SW480 (cell line): ENCODE results near the gene ZNF697.
"Not testable (repeated sequence)": the region's sequence is repeated elsewhere in the genome, so short reads cannot be mapped to it uniquely, and the experiment has no call there.

ENCODE experiments used
- DNase-seq: peaks from one replicate; pipeline ENCODE4 v3.0.0-alpha.2; 2016; ENCODE audit warnings: low spot score

The ZNF697 gene

GRCh38 chr1:119631433-119632102 lies 16.5 kb downstream of the ZNF697 start:
- DNase-seq: no peak

DNA sequence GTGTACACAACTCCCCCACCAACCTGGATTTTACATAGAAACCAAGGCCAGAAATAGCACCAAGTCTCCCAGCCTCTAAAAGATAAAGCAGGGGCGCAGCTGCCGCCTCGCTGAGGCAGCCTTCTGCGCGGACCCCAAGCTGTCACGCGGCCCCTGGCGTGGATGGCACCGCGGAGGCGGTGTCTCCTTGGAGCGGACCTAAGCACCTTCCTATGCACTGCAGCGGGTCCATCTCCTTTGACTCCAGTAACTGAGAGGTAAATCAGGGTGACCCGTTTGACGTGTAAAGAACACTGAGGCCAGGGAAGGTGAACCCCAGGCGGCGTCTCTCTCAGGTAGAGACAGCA lies 17.0 kb downstream of the ZNF697 start:
- no peak for DNase-seq

GRCh38 chr1:119626841-119627240 lies 21.2 kb downstream of the ZNF697 start:
- no peak for DNase-seq

DNA sequence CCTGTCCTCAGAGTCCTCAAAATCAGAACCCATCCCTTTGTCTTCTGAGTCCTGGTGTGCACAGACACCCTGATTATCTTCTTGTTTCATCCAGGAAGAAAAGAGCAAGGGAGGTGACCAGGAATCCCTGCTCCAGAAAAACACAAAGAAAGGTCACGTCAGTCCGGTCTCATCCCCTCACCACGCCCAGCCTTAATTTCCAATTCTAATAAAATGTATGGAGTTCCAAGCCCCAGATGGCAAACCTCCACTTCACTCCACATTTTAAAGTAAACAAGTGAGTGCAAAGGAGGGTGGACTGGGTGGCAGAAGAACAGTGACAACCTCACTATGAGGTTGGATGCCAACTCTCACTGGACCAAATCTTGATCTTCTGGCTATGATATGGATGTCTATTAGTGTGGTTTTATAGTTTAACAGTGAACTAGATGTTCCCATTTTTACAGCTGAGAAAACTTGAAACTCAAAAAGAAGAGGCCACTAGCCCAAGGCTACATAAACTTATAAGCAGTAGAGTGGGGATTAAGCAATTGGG lies 22.0 kb downstream of the ZNF697 start:
- DNase-seq: no peak

DNA sequence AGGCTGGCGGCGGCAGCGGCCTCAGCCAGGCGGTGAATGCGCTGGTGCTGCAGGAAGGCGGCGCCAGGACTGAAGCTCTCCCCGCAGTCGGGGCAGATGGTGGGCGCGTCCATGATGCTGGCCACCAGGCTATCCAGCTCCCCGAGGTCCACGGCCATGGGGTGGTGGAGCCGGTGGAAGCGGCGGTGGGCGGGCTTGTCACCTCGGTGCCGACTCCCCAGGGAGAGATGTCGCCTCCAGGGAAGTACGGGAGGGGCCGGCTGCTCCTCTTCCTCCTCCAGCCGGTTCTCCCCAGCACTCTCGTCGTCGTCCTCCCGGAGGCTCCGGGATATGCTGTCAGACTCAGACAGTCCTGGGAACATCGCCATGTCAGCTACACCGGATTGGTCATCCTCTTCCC lies 24.4 kb downstream of the ZNF697 start:
- no peak for DNase-seq

DNA sequence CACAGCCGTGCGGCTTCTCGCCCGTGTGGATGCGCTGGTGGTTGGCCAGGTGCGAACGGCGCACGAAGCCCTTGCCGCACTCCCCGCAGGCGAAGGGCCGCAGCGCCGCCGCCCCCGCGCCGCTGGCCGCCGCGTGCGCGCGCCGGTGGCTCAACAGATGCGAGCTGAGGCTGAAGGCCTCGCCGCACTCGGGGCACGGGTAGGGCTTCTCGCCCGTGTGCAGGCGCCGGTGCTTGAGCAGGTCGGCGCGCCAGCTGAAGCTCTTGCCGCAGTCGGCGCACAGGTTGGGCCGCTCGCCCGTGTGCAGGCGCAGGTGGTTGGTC lies 24.9 kb downstream of the ZNF697 start:
- DNase-seq: no peak

DNA sequence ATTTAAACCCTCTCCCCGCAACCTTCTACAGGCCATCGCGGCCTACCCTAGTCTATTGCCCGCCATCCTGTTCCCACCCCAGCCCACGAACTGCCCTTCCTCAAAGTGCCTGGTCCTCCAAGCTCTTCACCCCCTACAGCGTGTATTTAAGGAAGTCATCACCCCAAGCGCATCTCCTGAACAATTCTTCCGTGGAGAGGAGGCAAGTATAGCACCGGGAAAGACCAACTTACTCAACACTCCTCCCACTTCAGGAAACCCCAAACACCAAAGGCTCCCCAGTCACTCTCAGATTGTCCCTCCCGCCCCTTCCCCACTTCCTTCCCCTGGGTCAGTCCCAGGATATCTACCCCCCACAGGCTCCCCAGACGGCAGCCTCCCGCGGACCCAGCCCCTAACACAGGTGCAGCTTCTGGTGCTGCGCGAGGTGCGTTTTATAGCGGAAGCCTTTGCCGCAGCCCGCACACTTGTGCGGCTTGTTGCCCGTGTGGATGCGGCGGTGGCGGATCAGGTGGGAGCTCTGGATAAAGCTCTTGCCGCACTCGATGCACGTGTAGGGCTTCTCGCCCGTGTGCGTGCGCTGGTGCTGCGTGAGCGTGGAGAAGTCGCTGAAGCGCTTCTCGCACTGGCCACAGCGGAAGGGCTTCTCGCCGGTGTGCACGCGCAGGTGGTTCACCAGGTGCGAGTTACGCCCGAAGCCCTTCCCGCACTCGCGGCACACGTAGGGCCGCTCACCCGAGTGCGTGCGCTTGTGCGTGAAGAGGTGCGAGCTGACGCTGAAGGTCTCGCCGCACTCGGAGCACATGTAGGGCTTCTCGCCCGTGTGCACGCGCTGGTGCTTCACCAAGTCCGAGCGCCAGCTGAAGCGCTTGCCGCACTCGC lies 25.5 kb downstream of the ZNF697 start:
- no peak for DNase-seq

GRCh38 chr1:119621705-119622104 lies 26.4 kb downstream of the ZNF697 start:
- no peak for DNase-seq

DNA sequence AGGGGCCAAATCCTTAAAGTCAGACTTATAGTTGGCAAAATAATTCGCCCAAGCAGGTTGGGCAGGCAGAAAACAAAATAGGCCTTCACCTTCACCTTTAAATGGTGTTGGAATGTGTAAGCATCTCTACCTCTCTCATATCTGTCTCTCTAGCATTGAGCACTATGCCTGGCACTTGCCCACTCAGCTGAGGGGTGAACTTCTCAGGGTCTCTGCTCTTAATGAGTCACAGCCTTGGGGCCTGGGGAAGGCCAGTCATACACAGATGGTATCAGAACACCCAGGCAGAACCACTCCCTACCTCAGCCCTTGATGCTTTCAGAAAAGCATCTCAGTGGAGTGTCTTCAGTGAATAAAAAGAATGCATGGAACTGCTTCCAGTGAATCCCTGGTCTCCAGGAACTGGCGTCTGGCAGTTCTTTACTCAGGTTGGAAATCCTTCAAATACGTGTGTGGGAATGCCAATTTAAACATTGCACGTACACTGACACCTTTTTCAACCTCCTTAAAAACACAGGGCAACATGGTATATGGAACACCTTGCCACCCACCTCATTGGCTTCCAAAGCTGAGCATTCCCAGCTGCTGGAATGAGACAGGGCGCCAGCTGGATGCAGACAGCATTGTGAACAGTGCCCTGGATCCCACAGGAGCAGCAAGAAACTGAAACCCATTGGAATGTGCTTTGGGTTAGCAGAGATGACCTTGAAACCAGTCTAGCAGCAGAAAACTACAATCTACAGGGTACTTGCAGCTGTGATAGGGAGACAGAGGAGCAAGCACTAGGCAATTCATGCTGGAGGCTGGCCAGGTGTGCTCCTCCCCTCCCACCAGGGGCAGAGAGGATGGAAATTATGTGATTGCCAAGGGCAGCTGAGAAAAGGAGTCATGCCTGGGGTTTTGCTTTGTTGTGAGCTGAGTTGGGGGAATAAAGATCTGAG lies 30.0 kb downstream of the ZNF697 start:
- DNase-seq: no peak

- not testable (repeated sequence) for DNase-seq
Measured at GRCh38 chr1:119616748-119617147, 31.3 kb downstream of the ZNF697 start.

DNA sequence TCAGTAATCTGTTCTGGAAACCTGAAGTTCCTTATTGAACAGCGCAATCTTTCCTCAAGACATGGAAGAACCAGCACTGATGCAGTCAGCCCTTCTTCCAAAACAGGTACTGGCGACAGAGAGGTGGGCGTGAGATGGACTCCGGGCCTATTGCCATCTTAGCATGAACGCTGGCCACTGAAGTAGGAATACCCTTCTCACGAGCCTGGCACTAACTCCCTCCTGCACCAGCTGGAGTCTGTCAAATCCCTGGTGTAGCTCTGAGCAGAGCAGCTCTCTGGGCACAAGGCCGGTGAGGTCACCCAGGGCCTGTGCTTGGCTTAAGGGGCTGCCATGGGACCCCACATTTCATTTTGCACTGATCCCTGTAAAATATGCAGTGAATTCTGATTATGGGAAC lies 33.0 kb downstream of the ZNF697 start:
- DNase-seq: not testable (repeated sequence)

DNA sequence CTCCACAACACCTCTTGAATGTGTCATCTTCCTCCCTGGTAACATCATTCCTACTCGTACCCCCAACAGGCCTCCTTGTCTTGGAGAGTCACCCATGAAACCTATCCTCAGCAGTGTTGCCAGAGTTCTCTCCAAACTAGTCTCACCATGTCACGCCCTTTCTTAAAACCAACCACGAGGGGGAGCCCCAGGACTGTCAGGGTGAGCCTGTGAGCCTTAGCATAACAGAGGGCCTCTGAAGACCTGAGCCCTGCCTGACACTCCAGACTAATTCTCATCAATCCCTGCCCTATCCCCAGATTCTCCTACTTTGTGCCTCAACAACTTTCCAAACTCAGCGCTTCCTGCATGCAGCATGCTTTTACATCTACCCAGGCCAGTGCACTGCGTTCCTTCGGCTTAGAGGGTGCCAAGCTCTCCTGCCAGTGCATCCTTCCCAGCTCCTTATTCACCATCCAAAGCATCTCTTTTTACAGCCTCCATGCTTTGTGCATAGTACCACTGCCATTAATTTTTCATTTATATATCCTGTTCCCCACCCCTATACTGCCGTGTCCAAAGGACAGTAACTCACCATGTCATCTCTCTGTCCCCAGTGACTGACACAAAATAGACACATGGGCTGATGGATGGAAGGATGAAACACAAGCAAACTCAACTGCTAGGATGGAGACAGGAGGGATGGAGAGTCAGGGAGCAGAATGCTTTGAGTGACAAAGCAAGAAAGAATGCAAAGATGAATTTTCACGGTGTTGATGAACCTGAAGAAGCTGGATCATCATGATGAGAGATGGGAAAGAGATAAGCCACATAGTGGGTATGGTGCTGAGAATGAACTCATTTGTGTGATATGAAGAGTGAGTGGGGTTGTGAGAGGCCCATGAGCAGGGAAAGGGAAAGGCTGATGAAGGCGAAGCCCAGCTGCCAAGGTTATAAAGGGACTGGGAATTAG lies 34.0 kb downstream of the ZNF697 start:
- peak; percentile 77 for DNase-seq

DNA sequence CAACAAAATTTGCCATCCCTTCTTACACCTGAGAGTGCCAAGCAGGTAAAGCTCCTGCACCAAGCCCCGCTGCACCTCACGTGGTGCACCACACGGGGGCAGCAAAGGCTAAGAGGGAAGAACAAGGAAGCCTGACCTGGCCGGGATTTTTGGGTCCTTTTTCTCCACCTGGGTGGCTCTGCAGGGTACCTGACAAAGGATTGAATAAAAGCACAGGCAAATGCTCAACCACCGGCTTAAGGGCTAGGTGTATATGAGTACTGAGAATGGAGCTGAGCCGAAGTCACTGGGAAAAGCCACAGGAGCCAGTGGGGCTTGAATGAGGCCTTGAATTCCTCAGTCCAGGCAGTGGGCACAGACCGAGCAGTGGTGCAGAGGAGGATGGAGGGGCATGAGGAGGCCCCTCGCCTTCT lies 36.4 kb downstream of the ZNF697 start:
- DNase-seq: peak; percentile 57

- DNase-seq: not testable (repeated sequence)
Measured at GRCh38 chr1:119608816-119609215, 39.2 kb downstream of the ZNF697 start.

GRCh38 chr1:119607087-119607807 lies 40.8 kb downstream of the ZNF697 start:
- DNase-seq: not testable (repeated sequence)

DNA sequence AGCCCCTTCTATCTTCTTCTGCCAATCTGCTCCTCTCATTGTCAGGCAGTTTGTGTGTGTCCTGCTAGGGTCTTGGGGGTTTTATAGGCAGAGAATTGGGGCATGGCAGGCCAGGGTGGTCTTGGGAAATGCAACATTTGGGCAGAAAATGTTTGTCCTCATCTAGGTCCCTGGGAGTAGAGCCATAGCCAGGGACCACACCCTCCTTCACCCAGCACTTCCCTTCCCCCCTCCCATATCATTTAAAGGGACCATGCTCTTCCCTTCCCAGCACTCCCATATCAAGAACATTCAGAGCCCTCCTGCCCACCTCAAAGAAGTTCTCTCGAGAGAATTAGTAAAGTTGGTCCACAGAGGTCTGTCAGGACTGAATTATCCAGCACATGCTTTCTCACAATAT lies 41.7 kb downstream of the ZNF697 start:
- DNase-seq: no peak

DNA sequence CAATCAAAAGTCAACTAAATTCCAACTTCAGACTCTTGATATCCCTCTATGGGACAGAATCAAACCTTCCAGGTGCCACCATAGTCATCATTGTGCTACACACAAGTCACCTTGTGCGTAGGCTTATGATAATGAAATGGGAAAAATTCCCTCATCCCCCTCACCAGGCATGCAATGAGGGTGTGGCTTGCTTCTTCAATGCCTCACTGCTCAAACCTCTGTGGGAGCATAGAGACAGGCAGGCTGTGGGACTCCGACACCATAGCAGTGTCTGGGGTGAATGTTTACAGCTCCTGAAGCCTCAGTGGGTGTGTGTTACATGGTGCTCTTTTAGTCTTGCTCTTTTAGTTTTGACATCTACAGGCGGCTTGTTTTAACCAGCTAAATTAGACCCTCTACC lies 42.4 kb downstream of the ZNF697 start:
- no peak for DNase-seq

- DNase-seq: not testable (repeated sequence)
Measured at GRCh38 chr1:119605080-119605479, 43.0 kb downstream of the ZNF697 start.

DNA sequence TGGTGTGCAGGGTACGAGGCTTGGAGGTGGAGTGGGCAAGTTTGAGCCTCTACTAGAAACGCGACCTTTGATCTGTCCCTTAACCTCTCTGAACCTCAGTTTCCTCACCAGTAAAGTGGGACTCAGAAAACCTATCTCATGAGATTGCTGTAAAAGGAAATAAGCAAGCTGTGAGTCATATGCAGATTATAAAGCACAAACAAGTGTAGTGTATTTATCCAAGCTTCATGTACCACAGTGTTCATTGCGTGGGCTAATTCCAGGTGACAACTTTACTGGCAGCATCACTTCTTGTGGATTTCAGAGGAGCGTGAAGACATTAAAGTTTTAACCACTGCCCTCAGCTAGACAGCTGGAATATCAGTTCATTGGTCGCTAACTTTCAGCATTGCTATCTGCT lies 44.4 kb downstream of the ZNF697 start:
- DNase-seq: no peak

GRCh38 chr1:119603241-119603640 lies 44.8 kb downstream of the ZNF697 start:
- DNase-seq: not testable (repeated sequence)
